Naive thymus-derived CD8-positive, alpha-beta T cell (primary cell): ENCODE measurements around the gene NEK9. TPM values are rescaled to one million over a fixed set of nuclear protein-coding genes. Genes with fewer than 3 reads are reported as not detected.

ENCODE experiments used
- ATAC-seq, 2 donors: fragments of 150-1000 bp; cut with Tn5 transposase in 1 of 2; sonication (Bioruptor Pico), chemical (Tn5 transposase) in 1 of 2; 1 replicate in 1 of 2; 2 replicates in 1 of 2; pipeline ENCODE4 v1.10.0; 2021; ENCODE audit warnings: mild to moderate bottlenecking in 2 of 2, moderate library complexity in 2 of 2
- POLR2A ChIA-PET: fragments of 350-600 bp; sonication (Branson Sonifier 250); formaldehyde crosslinking; loops from one replicate; lab custom pipeline; 2021; ENCODE audit warnings: antibody characterized with exemption; lab: Charles Lee
- DNase-seq, 10 donors: peaks; one replicate each; pipeline versions ENCODE4 v3.0.0 to v3.0.0-alpha.2; 2020 to 2022
- H3K27ac Mint-ChIP-seq, 10 donors: one replicate each; pipeline ENCODE4 v1.8.0; 2020 to 2022; ENCODE audit warnings: mild to moderate bottlenecking in 10 of 10, mixed read lengths in 10 of 10, moderate library complexity in 4 of 10, inconsistent platforms in 1 of 10
- H3K27me3 Mint-ChIP-seq, 5 donors: one replicate each; pipeline ENCODE4 v1.8.0; 2021 to 2022; ENCODE audit warnings: mixed read lengths in 5 of 5
- H3K36me3 Mint-ChIP-seq, 3 donors: one replicate each; pipeline ENCODE4 v1.8.0; 2020 to 2022; ENCODE audit warnings: mixed read lengths in 3 of 3, mild to moderate bottlenecking in 2 of 3, inconsistent platforms in 1 of 3
- H3K4me1 Mint-ChIP-seq, 4 donors: one replicate each; pipeline ENCODE4 v1.8.0; 2021 to 2022; ENCODE audit warnings: mixed read lengths in 4 of 4
- H3K4me3 Mint-ChIP-seq, 10 donors: one replicate each; pipeline ENCODE4 v1.8.0; 2020 to 2022; ENCODE audit warnings: mild to moderate bottlenecking in 10 of 10, mixed read lengths in 10 of 10, moderate library complexity in 6 of 10, inconsistent platforms in 1 of 10
- H3K9me3 Mint-ChIP-seq, 9 donors: one replicate each; pipeline ENCODE4 v1.8.0; 2020 to 2022; ENCODE audit warnings: mixed read lengths in 9 of 9, mild to moderate bottlenecking in 3 of 9, inconsistent platforms in 1 of 9, moderate library complexity in 1 of 9
- polyA plus RNA-seq, 3 donors: library from polyadenylated mRNA; unstranded; fragments of 300-500 nt; fragmentation: Illumina TruSeq; gene quantifications; one replicate each; pipeline ENCODE4 v1.2.3, GENCODE V29; 2021
- total RNA-seq, 8 experiments: library from RNA in 2 of 8; stranded (reverse) in 2 of 8; gene quantifications; one replicate each; pipeline ENCODE4 v1.2.3 and lab custom pipeline; 2021 to 2026

Gene NEK9
- total and polyA plus RNA-seq, 5 experiments from 2014 or later: 18.5 to 137 (median 19.8) TPM

GRCh38 chr14:75059642-75060041, 67.2 kb downstream of the NEK9 start:
- DNase-seq: no peak
- Mint-ChIP-seq H3K27ac (no peak overlapping the region), H3K4me3 (no peak overlapping the region), H3K9me3 (no peaks in the 10 kb centered on the region), H3K36me3 (peaks cover 0 to 9% (median 8%) of the 10 kb centered on the region in 3 donors), H3K27me3 (no peaks in the 10 kb centered on the region), H3K4me1 (peaks cover 9 to 26% (median 21%) of the 10 kb centered on the region in 4 donors)
- POLR2A ChIA-PET: no interaction called here
- no peak for ATAC-seq

GRCh38 chr14:75054421-75054820, 72.4 kb downstream of the NEK9 start:
- POLR2A ChIA-PET: no interaction called here
- Mint-ChIP-seq H3K27me3 (peaks cover 0 to 3% (median 0%) of the 10 kb centered on the region in 5 donors), H3K36me3 (peaks cover 0 to 8% (median 7%) of the 10 kb centered on the region in 3 donors), H3K4me1 (peaks cover 4 to 22% (median 20%) of the 10 kb centered on the region in 4 donors), H3K9me3 (no peaks in the 10 kb centered on the region), H3K4me3 (no peak overlapping the region), H3K27ac (no peak overlapping the region)
- ATAC-seq (no peak), DNase-seq (no peak)

- POLR2A ChIA-PET: no interaction called here
- Mint-ChIP-seq H3K4me1 (peaks cover 4 to 25% (median 23%) of the 10 kb centered on the region in 4 donors), H3K4me3 (peak overlapping the region in 2 of 10 donors; percentile 5 to 45), H3K27me3 (peaks cover 0 to 3% (median 0%) of the 10 kb centered on the region in 5 donors), H3K9me3 (no peaks in the 10 kb centered on the region), H3K27ac (peak overlapping the region in 2 of 10 donors; percentile 34 to 66), H3K36me3 (peaks cover 0 to 12% (median 9%) of the 10 kb centered on the region in 3 donors)
- DNase-seq (no peak), ATAC-seq (no peak)
These were observed 73.2 kb downstream of the NEK9 start for GRCh38 chr14:75053396-75054291.

- peaks cover 0 to 3% (median 0%) of the 10 kb centered on the region in 5 donors for H3K27me3 Mint-ChIP-seq
- H3K9me3 Mint-ChIP-seq: peaks cover 0 to 2% (median 0%) of the 10 kb centered on the region in 9 donors
- H3K36me3 Mint-ChIP-seq: peaks cover 0 to 15% (median 12%) of the 10 kb centered on the region in 3 donors
- peaks cover 6 to 39% (median 30%) of the 10 kb centered on the region in 4 donors for H3K4me1 Mint-ChIP-seq
- H3K4me3 Mint-ChIP-seq: peak overlapping the region; percentile 89 to 97 (median 94)
- no peak for ATAC-seq
- peak overlapping the region; percentile 91 to 99 (median 97) for H3K27ac Mint-ChIP-seq
- POLR2A ChIA-PET: interaction anchor here (0.6 kb wide), 3 partner anchors 11 to 1806 kb away, joined by 3 read pairs; no protein-coding TSS in a partner anchor
- no peak for DNase-seq
These were observed 75.3 kb downstream of the NEK9 start for GRCh38 chr14:75051556-75051899.

- Mint-ChIP-seq H3K4me3 (peak within 1 kb of the TSS; percentile 89 to 97 (median 94)), H3K36me3 (peaks cover 0 to 18% (median 10%) of the 10 kb centered on the region in 3 donors), H3K4me1 (peaks cover 10 to 44% (median 35%) of the 10 kb centered on the region in 4 donors), H3K27ac (peak within 1 kb of the TSS; percentile 91 to 99 (median 97)), H3K9me3 (peaks cover 0 to 2% (median 0%) of the 10 kb centered on the region in 9 donors), H3K27me3 (peaks cover 0 to 3% (median 0%) of the 10 kb centered on the region in 5 donors)
- ATAC-seq (peak; percentile 88 to 90), DNase-seq (peak; percentile 68 to 89 (median 78))
- POLR2A ChIA-PET: interaction anchor here (0.6 to 3.2 kb wide), 3 partner anchors 12 to 49 kb away, joined by 3 to 8 read pairs (median 4); partner anchors contain the start of gene ACYP1
These were observed 75.8 kb downstream of the NEK9 start, which contains the start of gene MLH3 for GRCh38 chr14:75050852-75051555. Gene MLH3, minus strand, starts transcription at chr14:75051467. Its CDS starts 1,812 bp downstream, at chr14:75049655.

- no peak for ATAC-seq
- Mint-ChIP-seq H3K9me3 (peaks cover 0 to 2% (median 0%) of the 10 kb centered on the region in 9 donors), H3K4me1 (peaks cover 12 to 56% (median 47%) of the 10 kb centered on the region in 4 donors), H3K27me3 (peaks cover 0 to 3% (median 0%) of the 10 kb centered on the region in 5 donors), H3K4me3 (peak overlapping the region in 9 of 10 donors; percentile 80 to 96 (median 89)), H3K27ac (peak overlapping the region in 6 of 10 donors; percentile 81 to 99 (median 93)), H3K36me3 (peaks cover 0 to 14% (median 7%) of the 10 kb centered on the region in 3 donors)
- DNase-seq: no peak
- POLR2A ChIA-PET: interaction anchor here (0.6 to 3.2 kb wide), 3 partner anchors 14 to 542 kb away, joined by 3 to 8 read pairs (median 3); partner anchors contain the start of gene ACYP1
These were observed 77.1 kb downstream of the NEK9 start for GRCh38 chr14:75049731-75050201.

- POLR2A ChIA-PET: interaction anchor here (0.6 to 3.2 kb wide), 3 partner anchors 14 to 292 kb away, joined by 3 to 8 read pairs (median 3); partner anchors contain the start of gene ACYP1
- peaks cover 0 to 14% (median 7%) of the 10 kb centered on the region in 3 donors for H3K36me3 Mint-ChIP-seq
- no peak for DNase-seq
- peaks cover 12 to 62% (median 53%) of the 10 kb centered on the region in 4 donors for H3K4me1 Mint-ChIP-seq
- peaks cover 0 to 2% (median 0%) of the 10 kb centered on the region in 9 donors for H3K9me3 Mint-ChIP-seq
- no peak overlapping the region for H3K27ac Mint-ChIP-seq
- ATAC-seq: no peak
- peaks cover 0 to 3% (median 0%) of the 10 kb centered on the region in 5 donors for H3K27me3 Mint-ChIP-seq
- no peak overlapping the region for H3K4me3 Mint-ChIP-seq
These were observed 77.7 kb downstream of the NEK9 start for GRCh38 chr14:75049136-75049535.

GRCh38 chr14:75048101-75048500, 78.7 kb downstream of the NEK9 start:
- POLR2A ChIA-PET: interaction anchor here (3.2 kb wide), 1 partner anchor 15 kb away, joined by 8 read pairs; the partner anchor contains the start of gene ACYP1
- no peak overlapping the region for H3K27ac Mint-ChIP-seq
- peaks cover 0 to 2% (median 0%) of the 10 kb centered on the region in 9 donors for H3K9me3 Mint-ChIP-seq
- peaks cover 0 to 3% (median 0%) of the 10 kb centered on the region in 5 donors for H3K27me3 Mint-ChIP-seq
- peaks cover 12 to 67% (median 54%) of the 10 kb centered on the region in 4 donors for H3K4me1 Mint-ChIP-seq
- DNase-seq (no peak), ATAC-seq (no peak)
- peaks cover 0 to 14% (median 5%) of the 10 kb centered on the region in 3 donors for H3K36me3 Mint-ChIP-seq
- no peak overlapping the region for H3K4me3 Mint-ChIP-seq

GRCh38 chr14:75047506-75047905, 79.3 kb downstream of the NEK9 start:
- H3K36me3 Mint-ChIP-seq: peaks cover 0 to 14% (median 7%) of the 10 kb centered on the region in 3 donors
- peaks cover 12 to 67% (median 54%) of the 10 kb centered on the region in 4 donors for H3K4me1 Mint-ChIP-seq
- H3K4me3 Mint-ChIP-seq: no peak overlapping the region
- DNase-seq: no peak
- H3K9me3 Mint-ChIP-seq: peaks cover 0 to 2% (median 0%) of the 10 kb centered on the region in 9 donors
- ATAC-seq: no peak
- POLR2A ChIA-PET: no interaction called here
- H3K27me3 Mint-ChIP-seq: peaks cover 0 to 3% (median 0%) of the 10 kb centered on the region in 5 donors
- peak overlapping the region in 1 of 10 donors; percentile 19 for H3K27ac Mint-ChIP-seq

- H3K4me3 Mint-ChIP-seq: peak overlapping the region in 1 of 10 donors; percentile 22
- no peak overlapping the region for H3K27ac Mint-ChIP-seq
- H3K4me1 Mint-ChIP-seq: peaks cover 12 to 67% (median 53%) of the 10 kb centered on the region in 4 donors
- no peak for ATAC-seq
- POLR2A ChIA-PET: no interaction called here
- peaks cover 0 to 14% (median 13%) of the 10 kb centered on the region in 3 donors for H3K36me3 Mint-ChIP-seq
- DNase-seq: no peak
- peaks cover 0 to 2% (median 0%) of the 10 kb centered on the region in 9 donors for H3K9me3 Mint-ChIP-seq
- H3K27me3 Mint-ChIP-seq: peaks cover 0 to 3% (median 0%) of the 10 kb centered on the region in 5 donors
These were observed 79.9 kb downstream of the NEK9 start for GRCh38 chr14:75046899-75047298.

- DNase-seq: no peak
- Mint-ChIP-seq H3K4me3 (no peak overlapping the region), H3K4me1 (peaks cover 10 to 63% (median 50%) of the 10 kb centered on the region in 4 donors), H3K36me3 (peaks cover 0 to 18% (median 14%) of the 10 kb centered on the region in 3 donors), H3K9me3 (peaks cover 0 to 2% (median 0%) of the 10 kb centered on the region in 9 donors), H3K27ac (no peak overlapping the region), H3K27me3 (peaks cover 0 to 1% (median 0%) of the 10 kb centered on the region in 5 donors)
- ATAC-seq: no peak
- POLR2A ChIA-PET: no interaction called here
These were observed 80.6 kb downstream of the NEK9 start for GRCh38 chr14:75046275-75046674.
